Peyer's patch (tissue), 4 donors: ENCODE data around the gene SSX2IP. TPM values are rescaled to one million over a fixed set of nuclear protein-coding genes. Genes with fewer than 3 reads are reported as not detected.

Source experiments
- DNase-seq, 3 donors: peaks; one replicate each; pipeline ENCODE4 v3.0.0-alpha.2; 2017 to 2019
- H3K27ac ChIP-seq, 4 donors: fragments of 200-600 bp; sonication (generic); one replicate each; pipeline ENCODE4 v1.5.1; 2016 to 2019
- H3K27me3 ChIP-seq, 2 donors: fragments of 200-600 bp; sonication (generic); one replicate each; pipeline ENCODE4 v1.5.1; 2019
- H3K36me3 ChIP-seq, 3 donors: fragments of 200-600 bp; sonication (generic); one replicate each; pipeline ENCODE4 v1.5.1; 2016 to 2019
- H3K4me1 ChIP-seq, 4 donors: fragments of 200-600 bp; sonication (generic); one replicate each; pipeline ENCODE4 v1.5.1; 2016 to 2019
- H3K4me3 ChIP-seq, 4 donors: fragments of 200-600 bp; sonication (generic); 1 replicate in 3 of 4; 2 replicates in 1 of 4; pipeline ENCODE4 v1.5.1; 2016 to 2019; ENCODE audit warnings: mild to moderate bottlenecking in 1 of 4
- H3K9me3 ChIP-seq, 4 donors: fragments of 200-600 bp; sonication (generic); one replicate each; pipeline ENCODE4 v1.5.1; 2016 to 2019; ENCODE audit warnings: mild to moderate bottlenecking in 1 of 4
- POLR2A ChIP-seq, 2 donors: fragments of 450-650 bp; IDR thresholded peaks; one replicate each; pipeline ENCODE4 v1.5.1; 2017; ENCODE audit warnings: antibody characterized with exemption in 2 of 2, mild to moderate bottlenecking in 2 of 2, moderate library complexity in 2 of 2
- total RNA-seq, 4 donors: library from RNA; depleted of rRNA; stranded (reverse); fragments of >200 nt; gene quantifications; one replicate each; pipeline ENCODE4 v1.1.0, GENCODE V29; 2016
- TF ChIP-seq, protein P1 (sequence below), 6 experiments: fragments of 450-650 bp in 4 of 6; fragments of 200-600 bp in 2 of 6; sonication (generic) in 1 of 6; IDR thresholded peaks; one replicate each; pipeline ENCODE4 v1.5.1; 2017 to 2019; ENCODE audit warnings: antibody characterized with exemption in 6 of 6, mild to moderate bottlenecking in 3 of 6, moderate library complexity in 1 of 6

SSX2IP gene
- total RNA-seq, 4 donors from 2014 or later: 10.7 to 20.6 (median 11.7) TPM

GRCh38 chr1:84611796-84612195 lies 78.5 kb downstream of the SSX2IP start:
- Histone ChIP-seq H3K27me3 (no peaks in the 10 kb centered on the region), H3K4me1 (no peaks in the 10 kb centered on the region), H3K27ac (no peak overlapping the region), H3K36me3 (no peaks in the 10 kb centered on the region), H3K9me3 (peaks cover 0 to 6% (median 0%) of the 10 kb centered on the region in 4 donors), H3K4me3 (no peak overlapping the region)
- TF ChIP-seq, protein P1, sequence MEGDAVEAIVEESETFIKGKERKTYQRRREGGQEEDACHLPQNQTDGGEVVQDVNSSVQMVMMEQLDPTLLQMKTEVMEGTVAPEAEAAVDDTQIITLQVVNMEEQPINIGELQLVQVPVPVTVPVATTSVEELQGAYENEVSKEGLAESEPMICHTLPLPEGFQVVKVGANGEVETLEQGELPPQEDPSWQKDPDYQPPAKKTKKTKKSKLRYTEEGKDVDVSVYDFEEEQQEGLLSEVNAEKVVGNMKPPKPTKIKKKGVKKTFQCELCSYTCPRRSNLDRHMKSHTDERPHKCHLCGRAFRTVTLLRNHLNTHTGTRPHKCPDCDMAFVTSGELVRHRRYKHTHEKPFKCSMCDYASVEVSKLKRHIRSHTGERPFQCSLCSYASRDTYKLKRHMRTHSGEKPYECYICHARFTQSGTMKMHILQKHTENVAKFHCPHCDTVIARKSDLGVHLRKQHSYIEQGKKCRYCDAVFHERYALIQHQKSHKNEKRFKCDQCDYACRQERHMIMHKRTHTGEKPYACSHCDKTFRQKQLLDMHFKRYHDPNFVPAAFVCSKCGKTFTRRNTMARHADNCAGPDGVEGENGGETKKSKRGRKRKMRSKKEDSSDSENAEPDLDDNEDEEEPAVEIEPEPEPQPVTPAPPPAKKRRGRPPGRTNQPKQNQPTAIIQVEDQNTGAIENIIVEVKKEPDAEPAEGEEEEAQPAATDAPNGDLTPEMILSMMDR (IDR thresholded peaks at IDR 0.05): no peak
- no peak for TF ChIP-seq POLR2A (IDR thresholded peaks at IDR 0.05)
- DNase-seq: no peak

- DNase-seq: no peak
- H3K27ac ChIP-seq: no peak overlapping the region
Measured at GRCh38 chr1:84611091-84611490, 79.2 kb downstream of the SSX2IP start.

DNA sequence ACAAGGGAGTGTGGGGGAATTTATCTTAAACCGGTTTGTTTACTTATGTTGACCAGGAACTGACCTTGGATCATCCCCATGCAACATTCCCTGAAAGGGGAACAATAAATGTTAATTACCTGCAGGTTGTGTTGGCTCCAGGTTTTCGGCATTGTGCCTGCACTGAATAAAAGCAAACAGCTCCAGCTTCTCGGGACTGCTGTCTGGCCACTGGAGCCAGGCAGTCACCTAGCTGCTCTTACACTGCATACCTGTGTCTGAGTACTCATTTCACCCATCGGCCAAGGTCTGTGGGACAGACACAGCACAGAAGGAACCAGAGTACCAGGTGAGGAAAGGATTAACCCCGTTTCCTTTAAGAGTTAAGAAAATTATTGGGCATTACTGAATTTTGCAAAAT lies 83.3 kb downstream of the SSX2IP start:
- Histone ChIP-seq H3K9me3 (peaks cover 0 to 7% (median 2%) of the 10 kb centered on the region in 4 donors), H3K27me3 (no peaks in the 10 kb centered on the region), H3K36me3 (no peaks in the 10 kb centered on the region), H3K4me1 (no peaks in the 10 kb centered on the region), H3K4me3 (no peak overlapping the region), H3K27ac (no peak overlapping the region)
- no peak for DNase-seq
- TF ChIP-seq POLR2A (IDR thresholded peaks at IDR 0.05): no peak
- TF ChIP-seq, protein P1 (IDR thresholded peaks at IDR 0.05): no peak

More at GRCh38 chr1:84611091-84611490, 79.2 kb downstream of the SSX2IP start:
- TF ChIP-seq, protein P1 (IDR thresholded peaks at IDR 0.05): no peak
- no peak for TF ChIP-seq POLR2A (IDR thresholded peaks at IDR 0.05)
- Histone ChIP-seq H3K4me3 (no peak overlapping the region), H3K27me3 (no peaks in the 10 kb centered on the region), H3K9me3 (peaks cover 0 to 6% (median 0%) of the 10 kb centered on the region in 4 donors), H3K4me1 (no peaks in the 10 kb centered on the region), H3K36me3 (no peaks in the 10 kb centered on the region)

GRCh38 chr1:84605157-84605556 lies 85.1 kb downstream of the SSX2IP start:
- no peak overlapping the region for H3K4me3 ChIP-seq
- H3K27me3 ChIP-seq: no peaks in the 10 kb centered on the region
- peaks cover 0 to 7% (median 2%) of the 10 kb centered on the region in 4 donors for H3K9me3 ChIP-seq
- H3K4me1 ChIP-seq: no peaks in the 10 kb centered on the region
- H3K36me3 ChIP-seq: no peaks in the 10 kb centered on the region
- no peak overlapping the region for H3K27ac ChIP-seq
- no peak for DNase-seq
- no peak for TF ChIP-seq POLR2A (IDR thresholded peaks at IDR 0.05)
- TF ChIP-seq, protein P1 (IDR thresholded peaks at IDR 0.05): no peak

- Histone ChIP-seq H3K27ac (peak overlapping the region in 1 of 4 donors; percentile 19), H3K4me1 (no peaks in the 10 kb centered on the region), H3K27me3 (no peaks in the 10 kb centered on the region), H3K9me3 (peaks cover 0 to 7% (median 2%) of the 10 kb centered on the region in 4 donors), H3K4me3 (no peak overlapping the region), H3K36me3 (no peaks in the 10 kb centered on the region)
- DNase-seq: no peak
- TF ChIP-seq POLR2A (IDR thresholded peaks at IDR 0.05): no peak
- TF ChIP-seq, protein P1 (IDR thresholded peaks at IDR 0.05): peak in 2 of 6 experiments; percentile 15 to 22
Measured at GRCh38 chr1:84603941-84604830, 86.1 kb downstream of the SSX2IP start.
